MM.1S (cell line): Measurements from ENCODE around the gene PDAP1.
"Not testable (repeated sequence)": the region's sequence is repeated elsewhere in the genome, so short reads cannot be mapped to it uniquely, and the experiment has no call there.

ENCODE experiments used
- DNase-seq: peaks from one replicate; pipeline ENCODE4 v3.0.0-alpha.2; 2015
- H2AFZ ChIP-seq: fragments of 300-600 bp; sonication (generic); 2 replicates; pipeline ENCODE4 v1.6.0; 2016; ENCODE audit warnings: antibody characterized with exemption, low read length
- H3F3A ChIP-seq: fragments of 300-600 bp; sonication (generic); 2 replicates; pipeline ENCODE4 v1.6.1; 2016; ENCODE audit warnings: mild to moderate bottlenecking, antibody characterized with exemption, low read length, moderate library complexity, mixed read lengths; ENCODE audit not compliant: insufficient read depth
- H3K27ac ChIP-seq: fragments of 300-600 bp; sonication (generic); 2 replicates; pipeline ENCODE4 v1.5.1; 2016; ENCODE audit warnings: mild to moderate bottlenecking, low read length
- H3K27me3 ChIP-seq: fragments of 300-600 bp; sonication (generic); replicated peaks from 2 replicates; pipeline ENCODE4 v1.6.0; 2016; ENCODE audit warnings: low read length; ENCODE audit not compliant: insufficient read depth
- H3K36me3 ChIP-seq: fragments of 300-600 bp; sonication (generic); replicated peaks from 2 replicates; pipeline ENCODE4 v1.6.1; 2016; ENCODE audit warnings: mild to moderate bottlenecking, low read length, mixed read lengths; ENCODE audit not compliant: insufficient read depth
- H3K4me1 ChIP-seq: fragments of 300-600 bp; sonication (generic); 2 replicates; pipeline ENCODE4 v1.6.1; 2016; ENCODE audit warnings: low read length, mixed read lengths
- H3K4me2 ChIP-seq: fragments of 300-600 bp; sonication (generic); 2 replicates; pipeline ENCODE4 v1.6.0; 2016; ENCODE audit warnings: low read depth, low read length
- H3K4me3 ChIP-seq: fragments of 300-600 bp; sonication (generic); 2 replicates; pipeline ENCODE4 v1.5.1; 2016; ENCODE audit warnings: low read length, mixed read lengths
- H3K79me2 ChIP-seq: fragments of 300-600 bp; sonication (generic); 2 replicates; pipeline ENCODE4 v1.6.1; 2016; ENCODE audit warnings: mixed run types, low read length, mixed read lengths
- H3K9ac ChIP-seq: fragments of 300-600 bp; sonication (generic); 2 replicates; pipeline ENCODE4 v1.6.1; 2016; ENCODE audit warnings: low read length, mixed read lengths
- H3K9me2 ChIP-seq: fragments of 300-600 bp; sonication (generic); replicated peaks from 2 replicates; pipeline ENCODE4 v1.6.1; 2016; ENCODE audit warnings: mild to moderate bottlenecking, low read length, mixed read lengths; ENCODE audit not compliant: insufficient read depth
- H3K9me3 ChIP-seq: fragments of 300-600 bp; sonication (generic); replicated peaks from 2 replicates; pipeline ENCODE4 v1.6.1; 2016; ENCODE audit warnings: mild to moderate bottlenecking, low read length, mixed read lengths; ENCODE audit not compliant: insufficient read depth
- H4K20me1 ChIP-seq: fragments of 300-600 bp; sonication (generic); 2 replicates; pipeline ENCODE4 v1.6.1; 2016; ENCODE audit warnings: mild to moderate bottlenecking, low read length, moderate library complexity, mixed read lengths; ENCODE audit not compliant: insufficient read depth
- EZH2 ChIP-seq: fragments of 300-600 bp; sonication (generic); optimal IDR thresholded peaks from 2 replicates; pipeline ENCODE3; 2017; ENCODE audit warnings: low read depth, mild to moderate bottlenecking, antibody characterized with exemption, low read length, mixed read lengths
- EZH2phosphoT487 ChIP-seq: fragments of 300-600 bp; sonication (generic); IDR thresholded peaks from 2 replicates; pipeline ENCODE4 v1.6.1; 2018; ENCODE audit warnings: antibody characterized with exemption, low read length
- TF ChIP-seq, protein P1 (sequence below): fragments of 300-600 bp; sonication (generic); IDR thresholded peaks from 2 replicates; pipeline ENCODE4 v1.5.1; 2016; ENCODE audit warnings: antibody characterized with exemption, low read length, mixed read lengths

The PDAP1 gene

DNA sequence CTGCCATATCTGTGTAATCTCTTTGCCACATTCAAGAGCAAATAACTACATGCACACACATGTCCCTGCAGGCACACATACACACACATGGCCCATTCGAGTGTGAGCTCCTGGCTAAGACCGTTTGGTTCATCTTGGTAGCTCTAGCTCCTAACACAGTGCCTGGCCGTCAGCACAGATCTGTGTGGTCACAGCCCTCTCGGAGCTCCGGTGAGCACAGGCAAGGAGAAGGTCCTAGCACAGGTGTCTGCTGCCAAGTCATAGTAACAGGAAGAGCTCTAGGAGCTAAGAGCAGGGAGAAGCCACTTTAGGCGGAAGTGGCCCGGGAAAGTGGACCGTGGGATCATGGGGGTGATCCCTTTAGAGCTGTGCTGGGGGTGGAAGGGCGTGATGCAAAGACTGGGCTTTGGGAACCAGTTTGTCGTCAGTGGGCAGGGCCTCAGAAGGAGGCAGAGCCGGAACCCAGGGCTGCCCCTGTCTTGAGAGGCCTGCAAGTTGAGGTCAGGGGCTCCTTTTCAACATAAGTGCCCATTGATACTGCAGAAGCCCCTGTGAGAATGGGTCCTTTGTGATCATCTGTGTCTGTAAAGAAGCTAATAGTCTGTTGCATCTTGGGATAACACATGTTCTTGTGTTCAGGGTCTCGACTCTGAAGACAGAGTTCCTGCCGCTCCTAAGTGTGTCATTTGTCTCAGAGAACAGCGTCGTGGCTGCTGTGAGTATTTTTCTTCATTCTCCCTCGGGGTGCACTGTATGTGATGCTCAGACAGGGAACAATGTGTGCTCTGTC, 50.5 kb downstream of the PDAP1 start:
- Histone ChIP-seq H4K20me1 (no peaks in the 10 kb centered on the region), H3K9me2 (no peaks in the 10 kb centered on the region), H3K9me3 (no peaks in the 10 kb centered on the region), H3K4me3 (no peak overlapping the region), H3K79me2 (no peaks in the 10 kb centered on the region), H3K27ac (no peak overlapping the region), H3K36me3 (0 out of 2 replicates have a peak, but pooled peaks cover 7% of the 10 kb centered on the region), H3F3A (no peaks in the 10 kb centered on the region), H2AFZ (no peak overlapping the region), H3K27me3 (no peaks in the 10 kb centered on the region), H3K9ac (no peak overlapping the region), H3K4me1 (no peaks in the 10 kb centered on the region), H3K4me2 (no peak overlapping the region)
- DNase-seq = no peak
- TF ChIP-seq, protein P1, sequence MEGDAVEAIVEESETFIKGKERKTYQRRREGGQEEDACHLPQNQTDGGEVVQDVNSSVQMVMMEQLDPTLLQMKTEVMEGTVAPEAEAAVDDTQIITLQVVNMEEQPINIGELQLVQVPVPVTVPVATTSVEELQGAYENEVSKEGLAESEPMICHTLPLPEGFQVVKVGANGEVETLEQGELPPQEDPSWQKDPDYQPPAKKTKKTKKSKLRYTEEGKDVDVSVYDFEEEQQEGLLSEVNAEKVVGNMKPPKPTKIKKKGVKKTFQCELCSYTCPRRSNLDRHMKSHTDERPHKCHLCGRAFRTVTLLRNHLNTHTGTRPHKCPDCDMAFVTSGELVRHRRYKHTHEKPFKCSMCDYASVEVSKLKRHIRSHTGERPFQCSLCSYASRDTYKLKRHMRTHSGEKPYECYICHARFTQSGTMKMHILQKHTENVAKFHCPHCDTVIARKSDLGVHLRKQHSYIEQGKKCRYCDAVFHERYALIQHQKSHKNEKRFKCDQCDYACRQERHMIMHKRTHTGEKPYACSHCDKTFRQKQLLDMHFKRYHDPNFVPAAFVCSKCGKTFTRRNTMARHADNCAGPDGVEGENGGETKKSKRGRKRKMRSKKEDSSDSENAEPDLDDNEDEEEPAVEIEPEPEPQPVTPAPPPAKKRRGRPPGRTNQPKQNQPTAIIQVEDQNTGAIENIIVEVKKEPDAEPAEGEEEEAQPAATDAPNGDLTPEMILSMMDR = no peak
- TF ChIP-seq EZH2phosphoT487 (no peak), EZH2 (no peak)

DNA sequence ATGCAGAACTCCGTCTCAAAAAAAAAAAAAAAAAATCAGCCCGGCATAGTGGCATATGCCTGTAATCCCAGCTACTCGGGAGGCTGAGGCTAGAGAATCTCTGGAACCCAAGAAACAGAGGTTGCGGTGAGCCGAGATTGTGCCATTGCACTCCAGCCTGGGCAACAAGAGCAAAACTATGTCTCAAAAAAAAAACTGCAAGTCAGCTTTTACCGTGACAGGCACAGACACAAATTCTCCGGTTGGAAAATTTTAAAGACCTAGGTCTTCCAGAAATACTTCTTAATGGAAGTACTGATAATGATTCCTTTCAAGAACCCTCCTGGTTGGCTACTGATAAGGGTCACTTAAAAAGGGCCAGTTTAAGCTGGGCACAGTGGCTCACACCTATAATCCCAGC, 53.3 kb downstream of the PDAP1 start:
- Histone ChIP-seq H3K27ac (no peak overlapping the region), H4K20me1 (no peaks in the 10 kb centered on the region), H3K4me3 (no peak overlapping the region), H3F3A (no peaks in the 10 kb centered on the region), H3K79me2 (no peaks in the 10 kb centered on the region), H3K9me3 (no peaks in the 10 kb centered on the region), H2AFZ (no peak overlapping the region), H3K4me2 (no peak overlapping the region), H3K9me2 (no peaks in the 10 kb centered on the region), H3K9ac (no peak overlapping the region), H3K4me1 (no peaks in the 10 kb centered on the region), H3K27me3 (no peaks in the 10 kb centered on the region), H3K36me3 (peaks cover 7% of the 10 kb centered on the region; the same call in 1 of the 2 replicates)
- no peak for DNase-seq
- TF ChIP-seq, protein P1 = no peak
- TF ChIP-seq EZH2phosphoT487 = no peak
- TF ChIP-seq EZH2 = no peak

DNA sequence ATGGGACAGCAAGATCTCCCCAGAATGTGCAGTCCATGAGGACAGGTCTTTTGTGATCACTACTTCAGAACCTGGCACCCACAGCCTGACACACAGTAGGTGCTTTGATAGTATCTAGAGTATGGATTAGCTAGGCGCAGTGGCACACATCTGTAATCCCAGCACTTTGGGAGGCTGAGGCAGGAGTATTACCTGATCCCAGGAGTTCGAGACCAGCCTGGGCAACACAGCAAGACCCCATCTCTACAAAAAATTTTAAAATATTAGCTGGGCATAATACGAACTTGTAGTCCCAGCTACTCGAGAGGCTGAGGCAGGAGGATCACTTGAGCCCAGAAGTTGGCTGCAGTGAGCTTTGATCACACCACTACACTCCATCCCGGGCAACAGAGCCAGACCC, 56.1 kb downstream of the PDAP1 start:
- TF ChIP-seq, protein P1 = no peak
- no peak for TF ChIP-seq EZH2
- TF ChIP-seq EZH2phosphoT487 = no peak
- Histone ChIP-seq H3K79me2 (no peaks in the 10 kb centered on the region), H3K4me2 (no peak overlapping the region), H3K4me1 (no peaks in the 10 kb centered on the region), H3K27ac (no peak overlapping the region), H4K20me1 (no peaks in the 10 kb centered on the region), H3K9me2 (no peaks in the 10 kb centered on the region), H3K4me3 (no peak overlapping the region), H3K9ac (no peak overlapping the region), H2AFZ (no peak overlapping the region), H3K27me3 (no peaks in the 10 kb centered on the region), H3K36me3 (peaks cover 4% of the 10 kb centered on the region), H3F3A (no peaks in the 10 kb centered on the region), H3K9me3 (no peaks in the 10 kb centered on the region)
- no peak for DNase-seq

DNA sequence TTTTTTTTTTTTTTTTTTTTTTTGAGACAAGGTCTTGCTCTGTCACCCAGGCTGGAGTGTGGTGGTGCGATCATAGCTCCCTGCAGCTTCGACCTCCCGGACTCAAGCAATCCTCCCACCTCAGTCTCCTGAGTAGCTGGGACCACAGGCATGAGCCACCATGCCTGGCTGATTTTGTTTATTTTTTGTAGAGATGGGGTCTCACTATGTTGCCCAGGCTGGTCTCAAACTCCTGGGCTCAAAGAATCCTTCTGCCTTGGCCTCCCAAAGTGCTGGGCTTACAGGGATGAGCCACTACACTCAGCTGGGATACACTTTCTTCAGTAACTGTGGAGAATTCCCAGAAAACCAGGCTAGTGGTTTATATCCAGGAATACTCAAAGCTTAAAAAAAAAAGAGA, 57.8 kb downstream of the PDAP1 start:
- not testable (repeated sequence) for DNase-seq, H3F3A ChIP-seq, H3K79me2 ChIP-seq, H3K9me3 ChIP-seq, H2AFZ ChIP-seq, H3K4me3 ChIP-seq, H3K9me2 ChIP-seq, H4K20me1 ChIP-seq, H3K27ac ChIP-seq, H3K4me2 ChIP-seq, H3K36me3 ChIP-seq, H3K4me1 ChIP-seq, H3K9ac ChIP-seq, H3K27me3 ChIP-seq
